ENCODE results near the gene HS1BP3.

The HS1BP3 gene

GRCh38 chr2:20567926-20568179 lies 83.0 kb downstream of the HS1BP3 start:
- no peak for DNase-seq

Data from activated CD4-positive, alpha-beta T cell treated with anti-CD3 and anti-CD28 coated beads, Interleukin-2, amount 50 U/mL, for 4 hours (primary cell).